ENCODE results near the gene GPHN.

Gene GPHN

DNA sequence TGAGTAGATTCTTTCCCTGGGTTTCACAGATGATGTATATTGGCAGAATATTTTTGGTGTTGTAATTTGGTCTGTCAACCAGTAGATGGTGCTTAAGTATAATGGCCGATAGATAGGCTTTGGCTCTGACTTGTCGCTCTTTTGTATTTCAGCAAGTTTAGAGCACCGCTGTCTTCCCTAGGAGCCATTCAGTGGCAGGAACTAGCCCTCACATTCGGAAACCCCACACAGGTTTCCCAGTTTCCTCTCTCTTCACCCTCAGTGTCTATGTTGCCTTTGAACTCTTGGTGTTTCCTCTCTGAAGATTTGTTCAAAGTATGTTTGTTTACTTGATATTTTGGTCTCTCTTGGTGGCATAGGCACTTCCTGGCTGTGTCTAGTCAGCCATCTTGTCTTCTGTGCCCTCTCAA lies 102.2 kb downstream of the GPHN start:
- TF ChIP-seq, protein P1, sequence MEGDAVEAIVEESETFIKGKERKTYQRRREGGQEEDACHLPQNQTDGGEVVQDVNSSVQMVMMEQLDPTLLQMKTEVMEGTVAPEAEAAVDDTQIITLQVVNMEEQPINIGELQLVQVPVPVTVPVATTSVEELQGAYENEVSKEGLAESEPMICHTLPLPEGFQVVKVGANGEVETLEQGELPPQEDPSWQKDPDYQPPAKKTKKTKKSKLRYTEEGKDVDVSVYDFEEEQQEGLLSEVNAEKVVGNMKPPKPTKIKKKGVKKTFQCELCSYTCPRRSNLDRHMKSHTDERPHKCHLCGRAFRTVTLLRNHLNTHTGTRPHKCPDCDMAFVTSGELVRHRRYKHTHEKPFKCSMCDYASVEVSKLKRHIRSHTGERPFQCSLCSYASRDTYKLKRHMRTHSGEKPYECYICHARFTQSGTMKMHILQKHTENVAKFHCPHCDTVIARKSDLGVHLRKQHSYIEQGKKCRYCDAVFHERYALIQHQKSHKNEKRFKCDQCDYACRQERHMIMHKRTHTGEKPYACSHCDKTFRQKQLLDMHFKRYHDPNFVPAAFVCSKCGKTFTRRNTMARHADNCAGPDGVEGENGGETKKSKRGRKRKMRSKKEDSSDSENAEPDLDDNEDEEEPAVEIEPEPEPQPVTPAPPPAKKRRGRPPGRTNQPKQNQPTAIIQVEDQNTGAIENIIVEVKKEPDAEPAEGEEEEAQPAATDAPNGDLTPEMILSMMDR (IDR thresholded peaks at IDR 0.05; ENCODE audit: unreplicated experiment in 3 of 3), result no peak
- no peaks in the 10 kb centered on the region for H3K27me3 Mint-ChIP-seq (ENCODE audit: low read depth)
- H3K4me1 Mint-ChIP-seq, result no peaks in the 10 kb centered on the region
- no peak overlapping the region for H3K27ac Mint-ChIP-seq
- H3K36me3 Mint-ChIP-seq (ENCODE audit: low read depth), result peaks cover 35% of the 10 kb centered on the region
- H3K4me3 Mint-ChIP-seq, result no peak overlapping the region
- peaks cover 47% of the 10 kb centered on the region for H3K9me3 Mint-ChIP-seq

DNA sequence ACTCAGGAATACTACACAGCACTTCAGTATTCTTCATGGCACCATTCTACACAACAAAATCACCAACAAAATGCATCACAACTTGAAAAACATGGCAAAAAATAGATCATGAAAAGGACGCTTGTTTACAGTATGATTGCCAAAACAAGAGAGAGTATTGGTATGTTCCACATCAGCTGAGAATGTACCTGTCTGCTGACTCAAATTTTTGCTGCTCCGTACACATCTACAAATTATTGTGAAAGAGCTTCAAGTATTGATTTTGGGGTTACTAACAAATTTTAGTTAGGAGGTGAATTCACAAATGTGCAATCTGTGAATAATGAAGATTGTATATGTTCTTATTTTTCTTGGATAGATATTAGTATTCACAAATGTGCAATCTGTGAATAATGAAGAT lies 105.4 kb downstream of the GPHN start:
- no peak overlapping the region for H3K4me3 Mint-ChIP-seq

DNA sequence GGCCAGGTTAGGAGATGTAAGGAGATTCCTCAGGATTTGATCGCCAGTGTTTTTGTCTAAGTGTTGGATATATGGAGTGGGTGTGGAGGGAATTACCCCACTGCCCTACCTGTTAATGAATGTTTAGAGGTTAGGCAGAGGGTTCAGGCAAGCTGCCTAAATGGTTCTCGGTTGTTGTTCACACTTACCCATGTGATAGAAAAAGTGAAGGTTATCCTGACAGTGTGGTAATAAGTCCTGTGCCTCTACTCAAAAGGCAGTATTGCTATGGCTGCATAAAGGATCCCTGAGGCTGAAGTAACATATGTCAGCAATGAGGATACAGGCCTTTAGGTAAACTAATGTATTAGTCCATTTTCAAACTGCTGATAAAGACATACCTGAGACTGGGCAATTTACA lies 112.0 kb downstream of the GPHN start:
- Mint-ChIP-seq H3K4me1 (peaks cover 11% of the 10 kb centered on the region), H3K9me3 (peaks cover 46% of the 10 kb centered on the region), H3K36me3 (ENCODE audit: low read depth) (peaks cover 46% of the 10 kb centered on the region), H3K27ac (no peak overlapping the region), H3K27me3 (ENCODE audit: low read depth) (no peaks in the 10 kb centered on the region), H3K4me3 (no peak overlapping the region)
- TF ChIP-seq, protein P1 (IDR thresholded peaks at IDR 0.05; ENCODE audit: unreplicated experiment in 3 of 3), result no peak

More for the DNA sequence above, 105.4 kb downstream of the GPHN start:
- Mint-ChIP-seq H3K4me1 (no peaks in the 10 kb centered on the region), H3K27ac (no peak overlapping the region), H3K27me3 (ENCODE audit: low read depth) (no peaks in the 10 kb centered on the region), H3K36me3 (ENCODE audit: low read depth) (peaks cover 48% of the 10 kb centered on the region), H3K9me3 (peaks cover 48% of the 10 kb centered on the region)
- TF ChIP-seq, protein P1 (IDR thresholded peaks at IDR 0.05; ENCODE audit: unreplicated experiment in 3 of 3), result no peak

DNA sequence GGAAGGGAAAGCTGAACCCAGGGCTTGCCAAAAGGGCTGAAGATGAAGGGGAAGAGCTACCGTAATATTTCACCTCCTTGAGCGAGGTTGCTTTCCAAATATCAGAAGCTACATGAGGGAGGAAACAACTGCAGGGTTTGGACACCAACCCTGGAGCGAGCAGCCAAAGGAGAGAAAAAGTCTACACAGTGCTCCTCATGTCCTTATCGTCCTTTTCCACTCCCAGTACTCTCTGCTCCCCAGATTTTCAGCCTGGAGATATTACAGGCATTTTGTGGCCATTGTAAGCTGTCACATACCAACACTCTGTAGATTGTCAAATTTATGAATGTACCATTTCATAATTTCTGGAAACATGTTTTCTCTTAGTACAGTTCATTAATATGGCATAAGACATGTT lies 115.9 kb downstream of the GPHN start:
- H3K9me3 Mint-ChIP-seq, result peaks cover 19% of the 10 kb centered on the region
- no peaks in the 10 kb centered on the region for H3K27me3 Mint-ChIP-seq (ENCODE audit: low read depth)
- peaks cover 20% of the 10 kb centered on the region for H3K36me3 Mint-ChIP-seq (ENCODE audit: low read depth)
- peaks cover 18% of the 10 kb centered on the region for H3K4me1 Mint-ChIP-seq
- H3K4me3 Mint-ChIP-seq, result no peak overlapping the region
- no peak overlapping the region for H3K27ac Mint-ChIP-seq
- TF ChIP-seq, protein P1 (IDR thresholded peaks at IDR 0.05; ENCODE audit: unreplicated experiment in 3 of 3), result no peak

DNA sequence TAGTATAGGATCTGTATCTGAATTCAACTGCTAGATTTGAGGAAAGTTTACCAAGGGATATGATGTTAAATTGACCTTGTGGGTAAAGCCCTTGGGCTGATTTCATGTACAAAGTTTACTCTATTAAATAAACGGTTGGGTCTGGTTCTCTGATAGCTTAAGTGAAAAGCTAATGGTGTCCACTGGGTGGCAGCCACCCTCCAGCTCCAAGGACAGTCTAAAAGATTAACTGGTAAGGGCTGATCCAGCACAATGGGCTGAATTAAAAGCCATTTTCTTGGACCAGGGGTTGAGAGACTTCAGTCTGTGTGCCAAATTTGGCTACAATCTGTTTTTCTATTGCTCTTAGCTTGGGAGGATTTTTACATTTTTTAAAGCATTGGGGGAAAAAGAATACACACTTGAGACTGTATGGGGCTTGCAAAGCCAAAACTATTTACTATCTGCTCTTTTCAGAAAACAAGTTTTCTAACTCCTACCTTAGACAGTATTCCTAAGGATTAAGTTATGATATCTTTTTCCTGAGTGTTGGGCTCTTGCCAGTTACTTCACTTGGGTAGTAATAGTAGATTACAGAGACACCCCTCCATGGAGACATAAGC lies 116.5 kb downstream of the GPHN start:
- TF ChIP-seq, protein P1 (IDR thresholded peaks at IDR 0.05; ENCODE audit: unreplicated experiment in 3 of 3), result peak; percentile 47 to 62 (median 61)
- peaks cover 17% of the 10 kb centered on the region for H3K9me3 Mint-ChIP-seq
- H3K27ac Mint-ChIP-seq, result peak overlapping the region in 1 of 3 experiments; percentile 45
- H3K4me3 Mint-ChIP-seq, result no peak overlapping the region
- no peaks in the 10 kb centered on the region for H3K27me3 Mint-ChIP-seq (ENCODE audit: low read depth)
- peaks cover 18% of the 10 kb centered on the region for H3K36me3 Mint-ChIP-seq (ENCODE audit: low read depth)
- H3K4me1 Mint-ChIP-seq, result peaks cover 18% of the 10 kb centered on the region

DNA sequence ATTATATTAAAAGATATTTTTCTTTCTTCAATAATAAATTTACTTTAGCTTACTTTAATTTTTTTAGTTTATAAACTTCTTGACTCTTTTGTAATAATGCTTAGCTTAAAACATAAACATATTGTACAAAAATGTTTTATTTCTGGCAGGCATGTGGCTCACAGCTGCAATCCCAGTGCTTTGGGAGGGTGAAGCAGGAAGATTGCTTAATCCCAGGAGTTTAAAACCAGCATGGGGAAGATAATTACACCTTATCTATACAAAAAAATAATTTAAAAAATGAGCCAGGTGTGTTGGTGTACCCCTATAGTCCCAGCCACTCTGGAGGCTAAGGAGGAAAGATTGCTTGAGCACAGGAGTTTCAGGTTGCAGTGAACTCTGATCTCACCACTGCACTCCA lies 120.7 kb downstream of the GPHN start:
- Mint-ChIP-seq H3K4me1 (peaks cover 18% of the 10 kb centered on the region), H3K27me3 (ENCODE audit: low read depth) (no peaks in the 10 kb centered on the region), H3K9me3 (no peaks in the 10 kb centered on the region), H3K4me3 (no peak overlapping the region), H3K36me3 (ENCODE audit: low read depth) (no peaks in the 10 kb centered on the region), H3K27ac (no peak overlapping the region)
- TF ChIP-seq, protein P1 (IDR thresholded peaks at IDR 0.05; ENCODE audit: unreplicated experiment in 3 of 3), result no peak

All from nephron (organoid).